ENCODE data around the gene KRT16.
A peak's percentile ranks its signal among the peaks of the same experiment; 100 is the strongest.
"Not testable (repeated sequence)": the region's sequence is repeated elsewhere in the genome, so short reads cannot be mapped to it uniquely, and the experiment has no call there.

The KRT16 gene

DNA sequence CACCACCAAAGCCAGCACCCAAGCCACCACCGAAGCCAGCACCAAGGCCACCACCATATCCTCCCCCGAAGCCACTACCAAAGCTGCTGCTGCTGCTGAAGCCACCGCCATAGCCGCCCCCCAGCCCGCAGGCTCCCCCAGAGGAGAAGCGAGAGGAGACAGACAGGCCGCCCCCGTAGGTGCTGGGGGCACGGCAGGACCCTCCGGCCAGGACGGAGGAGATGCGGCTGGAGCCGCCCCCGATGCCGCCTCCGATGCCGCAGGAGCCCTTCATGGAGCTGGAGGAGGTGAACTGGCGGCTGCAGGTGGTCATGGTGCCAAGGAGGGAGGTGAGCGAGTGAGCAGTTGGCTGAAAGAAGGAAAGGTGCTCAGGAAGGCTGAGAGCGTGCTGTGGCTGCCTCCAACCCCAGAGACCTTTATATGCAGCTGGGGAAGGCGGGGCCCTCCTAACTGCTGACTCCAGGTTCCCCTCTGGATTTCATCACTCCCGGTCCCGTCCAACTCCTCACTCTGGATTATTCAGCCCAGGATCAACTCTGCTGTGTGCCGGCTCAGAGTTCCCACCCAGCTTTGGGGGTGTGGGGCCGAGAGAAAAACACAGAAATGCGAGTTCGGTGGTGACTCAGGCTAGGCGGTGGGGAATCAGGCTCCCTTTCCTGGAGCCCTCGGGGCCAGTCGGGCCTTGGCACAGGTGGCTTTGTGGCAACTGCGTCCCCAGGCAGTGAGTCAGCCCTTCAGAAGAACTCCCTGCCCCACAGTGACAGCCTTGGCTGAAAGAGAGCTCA is at the start of gene KRT16:
Gene KRT16, minus strand, starts transcription at position 392 of the 785 bp plus-strand sequence. Its CDS starts 79 bp downstream, at position 313.
- DNase-seq (ENCODE audit: low read depth), result not testable (repeated sequence)

DNA sequence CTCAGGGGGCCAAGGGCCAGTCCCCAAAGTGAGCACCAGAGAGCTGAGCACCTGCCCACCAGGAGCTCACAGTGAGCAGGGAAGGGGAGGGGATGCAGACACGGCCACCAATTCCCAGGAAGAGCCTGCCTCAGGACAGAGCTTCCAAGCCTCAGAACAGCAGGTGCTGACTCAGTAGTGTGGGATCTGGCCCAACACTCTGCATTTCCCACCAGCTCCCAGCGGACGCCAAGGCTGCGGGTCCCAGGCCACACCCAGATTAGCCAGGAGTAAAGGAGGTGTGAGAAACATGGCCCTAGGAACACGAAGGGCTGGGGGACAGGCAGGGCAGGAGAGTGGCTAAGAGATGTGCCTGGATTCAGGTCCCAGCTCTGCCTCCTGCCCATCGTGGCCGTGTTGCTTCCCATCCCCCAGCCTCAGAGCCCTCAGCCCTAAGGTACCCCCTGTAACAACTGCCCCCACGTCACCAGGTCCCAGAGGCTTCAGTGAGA is 47.7 kb upstream of the KRT16 start:
- no peak for DNase-seq (ENCODE audit: low read depth)

- no peak for DNase-seq (ENCODE audit: low read depth)
These were observed 47.1 kb upstream of the KRT16 start for GRCh38 chr17:41659427-41660212.

DNA sequence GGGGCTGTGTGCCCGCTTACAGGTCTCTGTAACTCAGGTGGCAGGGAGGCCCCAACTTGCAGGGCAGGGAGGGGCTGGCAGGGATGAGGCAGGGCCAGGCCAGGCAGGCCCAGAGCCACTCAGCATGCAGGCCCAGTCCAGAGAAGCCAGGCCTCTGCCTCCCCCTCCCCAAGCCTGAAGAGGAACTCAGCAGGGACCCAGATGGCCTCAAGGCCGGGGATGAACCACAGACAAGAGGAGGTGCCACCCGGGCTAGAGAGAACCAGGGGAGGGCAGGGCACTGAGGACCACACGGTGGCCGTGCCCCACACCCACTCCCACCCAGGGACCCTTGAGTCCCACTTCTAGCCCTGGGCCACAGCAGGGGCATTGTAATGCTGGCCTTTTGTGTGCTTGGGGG is 46.3 kb upstream of the KRT16 start:
- DNase-seq (ENCODE audit: low read depth), result no peak

GRCh38 chr17:41657936-41658335 is 45.4 kb upstream of the KRT16 start:
- DNase-seq (ENCODE audit: low read depth), result no peak

DNA sequence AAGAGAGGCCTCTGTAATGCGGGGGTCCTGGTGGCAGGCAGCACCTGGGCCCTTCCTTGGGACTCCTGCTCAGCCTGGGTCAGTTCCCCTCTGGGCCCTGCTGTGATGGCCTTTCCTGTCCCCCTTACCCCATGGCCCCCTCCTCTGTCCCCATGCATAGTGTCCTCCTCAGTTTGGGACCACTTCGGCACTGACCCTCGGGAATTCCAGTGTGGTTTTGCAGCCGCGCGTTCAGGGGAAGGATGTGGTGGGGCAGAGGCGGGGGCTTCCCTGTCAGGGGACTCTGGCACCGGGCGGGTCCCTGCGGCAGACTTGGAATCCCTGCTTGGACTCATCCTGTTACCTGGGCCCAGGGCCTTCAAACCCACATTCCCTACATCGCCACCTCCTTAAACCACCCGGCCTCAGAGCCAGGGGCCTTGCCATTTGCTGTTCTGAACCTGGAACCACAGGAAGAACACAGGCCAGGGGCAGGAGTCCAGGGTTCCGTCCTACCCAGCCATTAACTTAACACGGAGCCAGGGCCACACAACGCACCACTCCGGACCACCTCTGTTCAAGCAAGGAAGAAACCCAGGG is 44.7 kb upstream of the KRT16 start:
- DNase-seq (ENCODE audit: low read depth), result no peak

DNA sequence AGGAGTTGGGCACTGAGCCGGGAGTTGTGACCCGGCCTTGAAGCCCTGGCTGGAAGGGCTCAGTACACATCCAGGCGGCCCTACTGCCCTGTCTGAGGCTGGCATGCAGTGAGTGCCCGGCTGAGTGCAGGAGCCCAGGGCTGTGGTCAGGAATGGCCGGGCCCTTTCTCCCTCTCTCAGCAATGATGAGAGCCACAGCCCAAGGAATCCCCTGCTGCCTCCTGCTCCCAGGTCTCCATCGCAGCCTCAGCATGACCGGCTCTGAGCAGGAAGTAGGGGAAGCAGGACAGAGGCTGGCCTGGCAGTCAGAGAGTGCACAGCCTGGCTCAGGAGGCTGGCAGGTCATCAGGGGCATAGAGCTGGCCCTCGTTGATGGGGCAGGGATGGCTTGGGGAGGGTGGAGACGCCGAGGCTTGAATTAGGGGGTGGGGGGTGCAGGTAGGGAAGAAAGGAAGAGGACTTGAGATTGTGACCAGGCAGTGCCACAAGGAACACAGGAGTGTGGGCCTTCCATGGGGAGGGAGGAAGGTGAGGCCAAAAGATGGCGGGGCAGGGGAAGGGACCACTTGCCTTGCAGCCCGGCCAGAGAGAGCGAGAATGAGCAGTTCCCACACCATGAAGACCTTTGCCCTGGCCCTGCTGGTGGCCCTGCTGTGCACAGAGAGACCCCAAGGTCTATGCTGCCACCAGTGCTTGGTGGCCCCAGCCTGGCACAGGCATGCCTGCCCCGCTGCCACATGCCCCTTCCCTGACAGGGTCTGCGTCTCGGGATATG is 43.9 kb upstream of the KRT16 start:
- DNase-seq (ENCODE audit: low read depth), result no peak

GRCh38 chr17:41655611-41656111 is 43.1 kb upstream of the KRT16 start:
- DNase-seq (ENCODE audit: low read depth), result no peak

DNA sequence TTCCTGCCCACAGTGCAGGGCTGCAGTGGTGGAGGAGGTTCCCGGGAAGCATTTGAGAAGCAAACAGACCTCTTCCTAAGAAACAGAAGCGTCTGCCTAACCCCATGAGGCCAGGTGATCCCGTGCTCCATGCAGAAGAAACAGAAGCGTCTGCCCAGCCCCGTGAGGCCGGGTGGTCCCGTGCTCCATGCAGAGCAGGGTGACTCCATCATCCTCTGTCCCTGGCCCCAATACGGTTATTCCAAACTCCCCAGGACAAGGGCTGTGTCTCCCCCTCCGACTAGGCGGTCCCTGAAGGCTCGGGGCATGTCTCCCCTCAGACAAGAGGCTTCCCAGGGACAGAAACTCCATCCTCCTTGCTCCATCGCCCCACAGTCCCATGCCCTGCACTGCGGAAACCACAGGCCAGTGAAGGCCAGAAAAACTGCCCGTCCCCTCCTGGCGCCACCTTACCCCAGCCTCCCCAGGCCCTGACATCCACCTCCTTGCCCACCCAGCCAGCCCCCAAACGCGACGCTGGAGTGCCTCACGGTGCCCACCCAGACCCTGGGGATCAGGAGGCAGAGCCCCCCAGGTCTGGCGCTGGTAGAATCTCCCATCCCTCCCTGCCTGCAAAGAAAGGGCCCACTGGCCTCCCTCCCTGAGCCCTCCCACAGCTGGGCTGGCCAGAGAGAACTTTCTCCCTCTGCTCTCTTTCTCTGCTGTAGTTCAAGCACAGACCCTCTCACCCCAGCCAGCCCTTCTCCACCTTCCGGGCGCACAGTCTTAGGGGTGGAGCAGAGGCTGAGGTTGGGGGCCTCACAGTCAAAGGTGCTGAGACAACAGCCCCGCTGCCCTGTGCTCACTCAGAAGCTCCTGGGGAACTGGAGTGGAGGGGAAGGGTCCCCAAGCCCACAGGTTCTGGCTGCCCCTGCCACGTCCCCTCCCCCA is 42.4 kb upstream of the KRT16 start:
- no peak for DNase-seq (ENCODE audit: low read depth)

DNA sequence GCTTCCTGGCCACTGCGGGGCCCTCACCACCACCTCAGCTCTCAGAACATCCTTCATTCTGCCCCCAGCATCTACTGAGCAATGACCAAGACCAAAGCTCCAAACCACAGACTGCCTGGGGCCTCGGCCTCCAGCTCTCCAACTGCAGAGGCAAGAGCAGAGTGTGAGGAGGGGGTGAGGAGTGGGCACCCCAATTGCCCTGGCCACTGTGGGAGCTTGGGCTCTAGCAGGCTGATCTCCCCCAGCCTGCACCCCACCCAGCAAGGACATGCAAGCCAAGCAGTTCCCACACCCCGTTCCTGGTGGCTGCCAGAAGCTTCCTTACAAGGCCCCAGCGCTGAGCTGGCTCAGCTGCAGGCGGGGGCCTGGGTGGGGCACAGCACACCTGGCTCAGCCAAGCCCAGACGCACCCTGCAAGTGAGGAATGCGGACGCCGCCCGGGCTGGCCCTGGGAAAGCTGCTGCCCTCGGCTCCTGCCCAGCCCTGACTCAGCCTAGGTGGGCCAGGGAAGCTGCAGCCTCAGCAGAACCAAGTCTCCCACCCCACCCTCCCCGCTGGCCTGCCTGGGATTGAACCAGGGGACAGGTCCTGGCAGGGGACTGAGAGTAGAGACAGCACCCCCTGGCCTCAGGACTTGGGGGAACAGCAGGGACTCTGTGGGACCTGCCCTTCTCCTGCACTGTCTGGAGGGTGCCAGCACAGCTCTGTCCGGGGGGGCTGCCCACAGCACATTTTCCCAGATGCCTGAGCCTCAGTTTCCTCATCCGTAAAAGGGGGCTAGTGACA is 41.5 kb upstream of the KRT16 start:
- no peak for DNase-seq (ENCODE audit: low read depth)

DNA sequence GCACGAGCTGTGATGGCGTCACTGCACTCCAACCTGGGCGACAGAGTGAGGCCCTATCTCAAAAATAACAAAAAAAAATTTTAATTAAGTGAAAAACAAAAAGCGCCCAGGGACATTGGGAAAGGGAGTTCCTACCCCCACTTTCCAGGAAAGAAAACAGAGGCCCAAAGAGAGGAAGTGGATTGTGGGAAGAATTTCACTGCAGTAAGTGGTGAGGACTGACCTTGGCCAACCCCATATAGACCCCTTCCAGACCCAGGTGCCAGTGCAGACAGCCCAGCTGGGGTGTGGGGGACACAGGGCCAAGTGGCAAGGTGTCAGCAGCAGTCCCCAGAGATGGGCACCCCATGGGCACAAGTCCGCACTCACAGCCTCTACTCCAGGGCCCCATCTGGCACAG is 40.9 kb upstream of the KRT16 start:
- DNase-seq (ENCODE audit: low read depth), result no peak

DNA sequence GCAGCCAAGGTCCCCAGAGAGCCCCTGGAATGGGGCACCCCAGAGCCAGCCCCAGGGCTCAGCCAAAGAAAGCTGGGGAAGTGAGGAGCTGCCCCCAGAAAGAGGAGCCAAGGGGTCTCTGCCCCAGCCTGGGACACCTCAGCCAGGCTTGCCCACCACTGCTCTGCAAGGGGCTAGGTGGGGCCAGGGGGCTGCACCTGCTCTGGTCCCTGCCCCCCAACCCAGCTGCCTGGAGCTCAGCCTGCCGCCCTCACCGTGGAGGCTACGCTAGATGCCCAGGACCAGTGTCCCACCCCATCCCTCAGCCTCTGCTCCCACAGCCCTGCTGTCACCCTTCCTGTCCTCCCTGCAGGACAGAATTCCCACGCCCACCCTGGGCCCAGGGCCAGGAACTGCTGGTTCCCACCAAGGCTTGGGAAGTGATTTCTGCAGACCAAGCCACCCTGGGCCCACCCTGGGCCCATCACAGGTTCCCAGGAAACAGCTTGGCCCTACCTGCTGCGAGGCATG is 39.9 kb upstream of the KRT16 start:
- no peak for DNase-seq (ENCODE audit: low read depth)

DNA sequence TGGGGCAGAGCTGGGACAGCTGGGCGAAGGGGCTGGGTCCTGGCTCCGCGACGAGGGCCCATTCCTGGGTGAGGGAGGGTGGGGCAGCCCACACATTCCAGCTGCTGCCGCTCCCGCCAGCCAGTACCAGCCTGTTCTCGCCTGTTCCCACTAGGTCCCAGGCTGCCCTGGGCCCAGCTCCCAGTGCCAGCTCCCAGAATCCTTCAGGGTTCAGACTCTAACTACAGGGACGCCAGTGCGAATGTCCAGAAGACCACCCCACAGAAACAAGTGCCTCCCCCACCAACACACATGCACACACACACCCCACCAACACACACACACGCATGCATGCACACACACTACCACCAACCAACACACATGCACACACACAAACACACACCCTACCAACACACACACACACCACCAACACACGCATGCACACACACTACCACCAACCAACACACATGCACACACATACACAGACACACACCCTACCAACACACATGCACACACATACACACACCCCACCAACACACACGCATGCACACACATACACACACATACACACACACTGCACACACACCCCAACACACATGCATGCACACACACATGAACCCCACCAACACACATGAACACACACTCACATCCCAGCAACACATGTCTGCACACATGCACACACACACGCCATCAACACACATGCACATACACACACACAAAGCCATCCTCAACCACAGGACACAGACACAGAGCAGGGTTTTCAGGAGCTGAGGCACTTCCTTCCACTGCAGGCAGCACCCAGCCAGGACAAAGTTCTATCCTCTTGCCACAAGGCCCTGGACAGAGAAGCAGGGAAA is 39.3 kb upstream of the KRT16 start:
- no peak for DNase-seq (ENCODE audit: low read depth)

GRCh38 chr17:41650794-41651624 is 38.4 kb upstream of the KRT16 start:
- no peak for DNase-seq (ENCODE audit: low read depth)

DNA sequence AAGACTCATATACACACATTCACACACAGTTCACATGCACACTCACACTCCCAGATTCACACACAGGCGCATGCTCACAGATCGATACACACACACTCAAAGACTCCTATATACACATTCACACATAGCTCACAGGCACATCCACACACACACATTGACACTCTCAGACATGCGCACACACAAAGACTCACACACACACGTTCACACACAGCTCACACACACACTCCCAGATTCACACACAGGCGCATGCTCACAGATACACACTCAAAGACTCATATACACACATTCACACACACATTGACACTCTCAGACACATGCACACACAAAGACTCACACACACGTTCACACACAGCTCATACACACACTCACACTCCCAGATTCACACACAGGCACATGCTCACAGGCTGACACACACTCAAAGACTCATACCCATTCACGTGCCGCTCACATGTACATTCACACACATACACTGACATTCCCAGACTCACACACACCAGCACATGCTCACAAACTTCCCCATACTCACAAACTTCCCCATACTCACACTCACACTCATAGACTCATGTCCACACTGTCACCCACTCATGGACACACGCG is 37.5 kb upstream of the KRT16 start:
- DNase-seq (ENCODE audit: low read depth), result no peak

- DNase-seq (ENCODE audit: low read depth), result peak; percentile 50
These were observed 36.0 kb upstream of the KRT16 start for GRCh38 chr17:41648411-41649195.
